ENCODE measurements around the gene LRP5.

LRP5 gene

DNA sequence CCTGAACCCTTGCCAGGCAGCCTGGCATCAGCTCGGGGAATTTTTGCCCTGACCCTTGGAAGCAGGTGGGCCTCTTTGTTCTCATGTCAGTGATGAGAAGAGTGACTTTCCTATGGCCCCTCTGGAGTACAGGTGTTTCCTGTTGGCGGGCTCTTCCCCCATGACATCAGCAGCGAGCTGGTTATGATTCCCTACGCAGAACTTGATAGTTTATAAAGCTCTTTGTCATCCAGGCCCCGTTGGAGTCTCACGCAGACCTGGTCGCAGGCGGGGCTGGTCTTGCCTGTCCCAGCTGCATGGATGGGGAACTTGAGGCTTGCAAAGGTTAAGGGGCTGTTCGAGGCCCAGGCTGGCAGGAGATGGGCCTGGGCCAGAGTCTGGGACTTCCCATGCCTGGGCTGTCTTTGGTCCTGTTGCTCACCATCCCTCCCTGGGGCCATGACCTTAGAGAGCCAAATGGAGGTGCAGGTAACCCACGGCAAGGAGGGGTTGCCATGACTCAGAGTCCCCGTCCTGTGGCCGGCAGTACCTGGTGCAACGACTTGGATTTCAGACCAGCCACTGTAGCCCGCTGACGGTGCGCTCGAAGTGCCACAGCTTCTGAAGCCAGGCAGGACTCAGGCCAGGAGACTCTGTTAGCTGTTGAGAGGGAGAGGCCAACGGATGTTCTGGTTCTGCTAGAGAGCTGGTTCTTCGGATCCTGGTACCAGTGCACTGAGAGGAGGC lies 102.3 kb downstream of the LRP5 start:
- Histone ChIP-seq H4K20me1 (ENCODE audit: low read depth, low read length) (no peaks in the 10 kb centered on the region), H3K27ac (ENCODE audit: low read depth, low read length) (no peak overlapping the region), H3K4me3 (ENCODE audit: insufficient read depth, low read length, poor library complexity, severe bottlenecking) (no peak overlapping the region), H2AFZ (ENCODE audit: low read depth, low read length, severe bottlenecking) (no peak overlapping the region), H3F3A (ENCODE audit: insufficient read depth) (no peaks in the 10 kb centered on the region), H3K79me2 (ENCODE audit: insufficient read depth, low read length) (no peaks in the 10 kb centered on the region), H3K9ac (ENCODE audit: low read length) (no peak overlapping the region), H3K36me3 (ENCODE audit: low read length) (no peaks in the 10 kb centered on the region), H3K27me3 (ENCODE audit: low read length) (no peaks in the 10 kb centered on the region), H3K4me2 (ENCODE audit: low read depth, low read length, poor library complexity, severe bottlenecking) (no peak overlapping the region), H3K9me3 (ENCODE audit: insufficient read depth, low read length) (no peaks in the 10 kb centered on the region), H3K9me2 (replicated peaks; ENCODE audit: insufficient read depth, low read length) (no peaks in the 10 kb centered on the region)
- TF ChIP-seq, protein P1, sequence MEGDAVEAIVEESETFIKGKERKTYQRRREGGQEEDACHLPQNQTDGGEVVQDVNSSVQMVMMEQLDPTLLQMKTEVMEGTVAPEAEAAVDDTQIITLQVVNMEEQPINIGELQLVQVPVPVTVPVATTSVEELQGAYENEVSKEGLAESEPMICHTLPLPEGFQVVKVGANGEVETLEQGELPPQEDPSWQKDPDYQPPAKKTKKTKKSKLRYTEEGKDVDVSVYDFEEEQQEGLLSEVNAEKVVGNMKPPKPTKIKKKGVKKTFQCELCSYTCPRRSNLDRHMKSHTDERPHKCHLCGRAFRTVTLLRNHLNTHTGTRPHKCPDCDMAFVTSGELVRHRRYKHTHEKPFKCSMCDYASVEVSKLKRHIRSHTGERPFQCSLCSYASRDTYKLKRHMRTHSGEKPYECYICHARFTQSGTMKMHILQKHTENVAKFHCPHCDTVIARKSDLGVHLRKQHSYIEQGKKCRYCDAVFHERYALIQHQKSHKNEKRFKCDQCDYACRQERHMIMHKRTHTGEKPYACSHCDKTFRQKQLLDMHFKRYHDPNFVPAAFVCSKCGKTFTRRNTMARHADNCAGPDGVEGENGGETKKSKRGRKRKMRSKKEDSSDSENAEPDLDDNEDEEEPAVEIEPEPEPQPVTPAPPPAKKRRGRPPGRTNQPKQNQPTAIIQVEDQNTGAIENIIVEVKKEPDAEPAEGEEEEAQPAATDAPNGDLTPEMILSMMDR (IDR thresholded peaks at IDR 0.05; ENCODE audit: insufficient read depth, low read length, poor library complexity, severe bottlenecking): no peak
- TF ChIP-seq EZH2phosphoT487 (conservative IDR thresholded peaks at IDR 0.05; ENCODE audit: low read length): no peak

DNA sequence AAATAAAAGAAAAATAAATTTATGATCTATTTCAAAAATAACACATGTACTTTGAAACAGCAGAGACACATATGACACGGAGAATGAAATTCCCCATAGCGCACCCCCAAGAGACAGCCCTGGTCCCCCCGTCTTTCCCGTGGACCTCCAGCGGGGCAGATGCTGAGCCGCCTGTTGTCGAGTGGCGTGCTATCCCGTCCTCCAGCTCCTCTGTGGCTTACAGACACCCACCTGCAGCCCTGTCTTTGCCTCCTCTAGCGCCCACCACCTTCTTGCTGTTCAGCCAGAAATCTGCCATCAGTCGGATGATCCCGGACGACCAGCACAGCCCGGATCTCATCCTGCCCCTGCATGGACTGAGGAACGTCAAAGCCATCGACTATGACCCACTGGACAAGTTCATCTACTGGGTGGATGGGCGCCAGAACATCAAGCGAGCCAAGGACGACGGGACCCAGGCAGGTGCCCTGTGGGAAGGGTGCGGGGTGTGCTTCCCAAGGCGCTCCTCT lies 103.7 kb downstream of the LRP5 start:
- Histone ChIP-seq H3K9me3 (ENCODE audit: insufficient read depth, low read length) (no peaks in the 10 kb centered on the region), H3K36me3 (ENCODE audit: low read length) (no peaks in the 10 kb centered on the region)
- TF ChIP-seq, protein P1 (IDR thresholded peaks at IDR 0.05; ENCODE audit: insufficient read depth, low read length, poor library complexity, severe bottlenecking): no peak
- TF ChIP-seq EZH2phosphoT487 (conservative IDR thresholded peaks at IDR 0.05; ENCODE audit: low read length): no peak

DNA sequence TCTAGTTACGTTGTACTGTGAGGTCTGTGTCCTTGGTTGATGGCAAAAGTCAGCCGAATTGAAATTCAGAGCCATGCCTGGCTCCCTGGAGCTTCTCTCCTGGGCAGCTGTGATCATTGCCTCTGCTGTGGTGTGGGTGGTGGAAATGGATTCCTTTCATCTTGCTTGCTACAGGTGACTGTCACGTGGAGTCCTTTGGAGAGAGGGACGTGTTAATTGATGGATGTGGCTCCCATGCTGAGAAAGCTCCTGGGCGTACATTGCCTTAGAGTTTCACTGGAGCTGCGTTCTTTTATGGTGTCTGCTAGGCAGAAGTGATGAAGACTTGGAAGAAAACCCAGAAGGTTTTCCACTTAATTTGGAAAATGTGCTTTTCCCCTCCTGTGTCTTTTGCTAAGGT lies 106.3 kb downstream of the LRP5 start:
- no peaks in the 10 kb centered on the region for H3K36me3 ChIP-seq (ENCODE audit: low read length)
- no peaks in the 10 kb centered on the region for H3K9me2 ChIP-seq (replicated peaks; ENCODE audit: insufficient read depth, low read length)
- H3K79me2 ChIP-seq (ENCODE audit: insufficient read depth, low read length): no peaks in the 10 kb centered on the region
- H3K27me3 ChIP-seq (ENCODE audit: low read length): no peaks in the 10 kb centered on the region
- no peak overlapping the region for H3K9ac ChIP-seq (ENCODE audit: low read length)
- no peak for TF ChIP-seq EZH2phosphoT487 (conservative IDR thresholded peaks at IDR 0.05; ENCODE audit: low read length)
- TF ChIP-seq, protein P1 (IDR thresholded peaks at IDR 0.05; ENCODE audit: insufficient read depth, low read length, poor library complexity, severe bottlenecking): no peak
- H3F3A ChIP-seq (ENCODE audit: insufficient read depth): no peaks in the 10 kb centered on the region
- H3K4me2 ChIP-seq (ENCODE audit: low read depth, low read length, poor library complexity, severe bottlenecking): no peak overlapping the region
- H3K9me3 ChIP-seq (ENCODE audit: insufficient read depth, low read length): no peaks in the 10 kb centered on the region
- H4K20me1 ChIP-seq (ENCODE audit: low read depth, low read length): no peaks in the 10 kb centered on the region
- H2AFZ ChIP-seq (ENCODE audit: low read depth, low read length, severe bottlenecking): no peak overlapping the region
- no peak overlapping the region for H3K4me3 ChIP-seq (ENCODE audit: insufficient read depth, low read length, poor library complexity, severe bottlenecking)
- H3K27ac ChIP-seq (ENCODE audit: low read depth, low read length): no peak overlapping the region

More for the DNA sequence above, 103.7 kb downstream of the LRP5 start:
- H3K4me2 ChIP-seq (ENCODE audit: low read depth, low read length, poor library complexity, severe bottlenecking): no peak overlapping the region
- no peaks in the 10 kb centered on the region for H3K79me2 ChIP-seq (ENCODE audit: insufficient read depth, low read length)
- H3F3A ChIP-seq (ENCODE audit: insufficient read depth): no peaks in the 10 kb centered on the region
- H2AFZ ChIP-seq (ENCODE audit: low read depth, low read length, severe bottlenecking): no peak overlapping the region
- H3K9me2 ChIP-seq (replicated peaks; ENCODE audit: insufficient read depth, low read length): no peaks in the 10 kb centered on the region
- no peak overlapping the region for H3K4me3 ChIP-seq (ENCODE audit: insufficient read depth, low read length, poor library complexity, severe bottlenecking)
- H3K27me3 ChIP-seq (ENCODE audit: low read length): no peaks in the 10 kb centered on the region
- no peak overlapping the region for H3K9ac ChIP-seq (ENCODE audit: low read length)
- H3K27ac ChIP-seq (ENCODE audit: low read depth, low read length): no peak overlapping the region
- no peaks in the 10 kb centered on the region for H4K20me1 ChIP-seq (ENCODE audit: low read depth, low read length)
